IMR-90 (cell line): Measurements from ENCODE around the gene SAMD8. TPM values are rescaled to one million over a fixed set of nuclear protein-coding genes. Genes with fewer than 3 reads are reported as not detected.

Experiments used
- ATAC-seq: fragments of 200-7000 bp; cut with Tn5 transposase; 2 replicates; pipeline ENCODE4 v1.9.1; 2020; ENCODE audit warnings: low read depth, mild to moderate bottlenecking, moderate library complexity
- BruUV-seq: library from RNA; stranded (reverse); fragments of 400-500 nt; replicated peaks from 2 replicates; lab custom pipeline; 2021; lab: Mats Ljungman, UMichigan
- CTCF ChIA-PET: fragments of 300-600 bp; formaldehyde crosslinking; extraction: SDS; loops from one replicate; lab custom pipeline; 2021; ENCODE audit warnings: antibody characterized with exemption; lab: Yijun Ruan, JAX
- POLR2A ChIA-PET: fragments of 300-600 bp; sonication (Branson Sonifier 250); formaldehyde crosslinking; loops from one replicate; lab custom pipeline; 2022; ENCODE audit warnings: antibody characterized with exemption; ENCODE audit not compliant: unreplicated experiment; lab: Charles Lee
- DNase-seq: peaks from one replicate; pipeline ENCODE4 v3.0.0; 2013
- H2AFZ ChIP-seq: replicated peaks from 2 replicates; pipeline ENCODE3; 2013; ENCODE audit warnings: low read length, mild to moderate bottlenecking; ENCODE audit not compliant: poor library complexity
- H2AK5ac ChIP-seq: 2 replicates; pipeline ENCODE4 v1.6.1; 2013; ENCODE audit warnings: low read depth, low read length, inconsistent platforms
- H2AK9ac ChIP-seq: replicated peaks from 2 replicates; pipeline ENCODE3; 2013; ENCODE audit warnings: mild to moderate bottlenecking, low read depth, low read length, moderate library complexity; ENCODE audit not compliant: poor library complexity
- H2BK120ac ChIP-seq: 2 replicates; pipeline ENCODE4 v1.6.1; 2013; ENCODE audit warnings: low read depth, low read length, inconsistent platforms
- H2BK15ac ChIP-seq: 3 replicates; pipeline ENCODE4 v1.6.1; 2013; ENCODE audit warnings: low read depth, low read length, inconsistent platforms
- H2BK20ac ChIP-seq: 2 replicates; pipeline ENCODE4 v1.6.1; 2013; ENCODE audit warnings: low read depth, mild to moderate bottlenecking, inconsistent platforms, low read length, moderate library complexity
- H2BK5ac ChIP-seq: 2 replicates; pipeline ENCODE4 v1.6.1; 2013; ENCODE audit warnings: mild to moderate bottlenecking, low read depth, low read length, inconsistent platforms; ENCODE audit not compliant: poor library complexity, severe bottlenecking
- H3K14ac ChIP-seq: replicated peaks from 2 replicates; pipeline ENCODE4 v1.6.1; 2013; ENCODE audit warnings: low read depth, low read length, inconsistent platforms
- H3K18ac ChIP-seq: 2 replicates; pipeline ENCODE4 v1.6.1; 2013; ENCODE audit warnings: low read depth, low read length, control low read depth
- H3K23ac ChIP-seq: 2 replicates; pipeline ENCODE4 v1.6.1; 2013; ENCODE audit warnings: low read depth, low read length, inconsistent platforms
- H3K27ac ChIP-seq: 2 replicates; pipeline ENCODE4 v1.5.1; 2013; ENCODE audit warnings: mild to moderate bottlenecking, control low read depth, low read length; ENCODE audit not compliant: insufficient read depth
- H3K27me3 ChIP-seq: 2 replicates; pipeline ENCODE4 v1.6.1; 2013; ENCODE audit warnings: low read length; ENCODE audit not compliant: control insufficient read depth, insufficient read depth
- H3K36me3 ChIP-seq: 2 replicates; pipeline ENCODE4 v1.6.1; 2013; ENCODE audit warnings: low read length, mixed read lengths; ENCODE audit not compliant: control insufficient read depth, insufficient read depth
- H3K4ac ChIP-seq: 2 replicates; pipeline ENCODE4 v1.6.1; 2013; ENCODE audit warnings: low read depth, low read length, inconsistent platforms
- H3K4me1 ChIP-seq: 2 replicates; pipeline ENCODE4 v1.6.1; 2013; ENCODE audit warnings: low read length, mixed read lengths; ENCODE audit not compliant: control insufficient read depth, insufficient read depth
- H3K4me2 ChIP-seq: 2 replicates; pipeline ENCODE4 v1.6.1; 2013; ENCODE audit warnings: low read depth, mild to moderate bottlenecking, control low read depth, low read length, moderate library complexity
- H3K4me3 ChIP-seq: 2 replicates; pipeline ENCODE4 v1.5.1; 2013; ENCODE audit warnings: low read depth, mild to moderate bottlenecking, control low read depth, low read length, moderate library complexity; ENCODE audit not compliant: insufficient read depth
- H3K56ac ChIP-seq: 2 replicates; pipeline ENCODE4 v1.6.1; 2013; ENCODE audit warnings: low read length, inconsistent platforms; ENCODE audit not compliant: insufficient read depth; ENCODE audit errors: extremely low read depth
- H3K79me1 ChIP-seq, 2 experiments: 2 replicates each; pipeline ENCODE4 v1.6.1; 2013; ENCODE audit warnings: low read length in 2 of 2, inconsistent platforms in 1 of 2, low read depth in 1 of 2
- H3K9ac ChIP-seq: 2 replicates; pipeline ENCODE4 v1.6.1; 2013; ENCODE audit warnings: low read depth, low read length, control low read depth
- H3K9me1 ChIP-seq: 2 replicates; pipeline ENCODE4 v1.6.1; 2013; ENCODE audit warnings: low read length, inconsistent platforms; ENCODE audit not compliant: insufficient read depth
- H3K9me3 ChIP-seq: 2 replicates; pipeline ENCODE4 v1.6.1; 2013; ENCODE audit warnings: low read length; ENCODE audit not compliant: control insufficient read depth, insufficient read depth
- H4K20me1 ChIP-seq: 2 replicates; pipeline ENCODE4 v1.6.1; 2013; ENCODE audit warnings: low read length, inconsistent platforms; ENCODE audit not compliant: insufficient read depth
- H4K5ac ChIP-seq: 2 replicates; pipeline ENCODE4 v1.6.1; 2013; ENCODE audit warnings: mild to moderate bottlenecking, low read depth, low read length, control low read depth
- H4K8ac ChIP-seq, 2 experiments: 2 replicates each; pipeline ENCODE4 v1.6.1; 2013; ENCODE audit warnings: low read depth in 2 of 2, low read length in 2 of 2, control low read depth in 1 of 2, inconsistent platforms in 1 of 2
- H4K91ac ChIP-seq: 2 replicates; pipeline ENCODE4 v1.6.1; 2013; ENCODE audit warnings: low read depth, low read length, inconsistent platforms; ENCODE audit not compliant: insufficient read depth
- FOS ChIP-seq: fragments of 150-350 bp; IDR thresholded peaks from 2 replicates; pipeline ENCODE4 v1.6.1; 2016; ENCODE audit warnings: low read depth, low read length
- RAD21 ChIP-seq: IDR thresholded peaks from 2 replicates; pipeline ENCODE4 v1.6.1; 2012; ENCODE audit warnings: low read length, improper control_type of control experiment
- RFX5 ChIP-seq: IDR thresholded peaks from 2 replicates; pipeline ENCODE4 v1.8.0; 2012; ENCODE audit warnings: low read depth, mild to moderate bottlenecking, low read length, moderate library complexity
- WGBS, 2 experiments: methylation state at CpG; one replicate each; pipeline versions ENCODE4 v1.1.5 to v1.1.7; 2013; ENCODE audit warnings: missing lambda C conversion rate in 2 of 2; ENCODE audit not compliant: insufficient read length in 1 of 2; ENCODE audit errors: extremely low coverage in 2 of 2; 5-methylcytosine and 5-hydroxymethylcytosine counted together
- dilution Hi-C: fragments of 300-500 bp; cut with HindIII; formaldehyde crosslinking; loops from one replicate; pipeline ENCODE4 v1.14.3; 2018; ENCODE audit warnings: low sequenced_read_pairs; ENCODE audit not compliant: unreplicated experiment
- in situ Hi-C: fragments of 300-500 bp; cut with MboI; formaldehyde crosslinking; loops from 3 replicates; pipeline ENCODE4 v1.14.3; 2019; ENCODE audit warnings: low sequenced_read_pairs, inconsistent platforms, mixed read lengths
- intact Hi-C: fragments of 100-400 bp; cut with micrococcal nuclease; formaldehyde crosslinking; loops from 2 replicates; pipeline ENCODE4 v1.10.0; 2022
- polyA plus RNA-seq, 3 experiments: library from polyadenylated mRNA; depleted of rRNA; stranded (reverse); fragments of >200 nt; gene quantifications; 2 replicates each; pipeline ENCODE4 v1.2.3, GENCODE V29; 2012; ENCODE audit warnings: low replicate concordance in 1 of 3
- total RNA-seq: library from RNA; depleted of rRNA; stranded (reverse); fragments of >200 nt; gene quantifications from 2 replicates; pipeline ENCODE4 v1.2.3, GENCODE V29; 2012

Gene SAMD8
- total and polyA plus RNA-seq, 2 of the 4 experiments (the other 2 are of a cell fraction) = 10.1 to 28.7 TPM

GRCh38 chr10:75070476-75070875, 41.0 kb upstream of the SAMD8 start:
- H3K4ac ChIP-seq = no peak overlapping the region
- no peak for TF ChIP-seq RFX5
- no peak for TF ChIP-seq RAD21
- TF ChIP-seq FOS = no peak
- BruUV-seq = no TSS peak

More at GRCh38 chr10:75070476-75070875, 41.0 kb upstream of the SAMD8 start:
- Histone ChIP-seq H3K79me1 (no peaks in the 10 kb centered on the region), H4K5ac (no peak overlapping the region), H2BK20ac (no peak overlapping the region), H3K23ac (no peak overlapping the region), H3K18ac (no peak overlapping the region), H2BK120ac (no peak overlapping the region), H2AK9ac (no peak overlapping the region), H4K20me1 (no peaks in the 10 kb centered on the region), H3K4me3 (no peak overlapping the region), H3K56ac (no peak overlapping the region), H4K8ac (no peak overlapping the region), H3K27me3 (no peaks in the 10 kb centered on the region), H4K91ac (no peak overlapping the region), H3K9me3 (no peaks in the 10 kb centered on the region), H3K27ac (no peak overlapping the region), H3K4me1 (no peaks in the 10 kb centered on the region), H3K9me1 (no peaks in the 10 kb centered on the region), H2BK15ac (no peak overlapping the region), H2AFZ (peak overlapping the region; percentile 56), H3K14ac (no peak overlapping the region), H3K9ac (no peak overlapping the region), H3K4me2 (no peak overlapping the region), H2BK5ac (no peak overlapping the region), H3K36me3 (no peaks in the 10 kb centered on the region), H2AK5ac (no peak overlapping the region)
- ChIA-PET POLR2A (no interaction called here), CTCF (no interaction called here)
- intact Hi-C loops (no loop called here), dilution Hi-C loops (no loop called here), in situ Hi-C loops (no loop called here)
- ATAC-seq (no peak), DNase-seq (no peak)
- WGBS, 2 experiments = 100% methylated on average over 3 of the region's 11 CpGs; no CpG with 5 or more reads in 1 of the 2 experiments
